Prostate gland (tissue), 2 donors: ENCODE measurements around the gene ZNF732.

ENCODE experiments used
- CTCF ChIP-seq, 4 experiments: fragments of 200-600 bp in 2 of 4; fragments of 450-650 bp in 2 of 4; sonication (generic) in 2 of 4; IDR thresholded peaks; 1 replicate in 3 of 4; 2 replicates in 1 of 4; pipeline ENCODE4 v1.5.1; 2016 to 2019; ENCODE audit warnings: antibody characterized with exemption in 4 of 4, mild to moderate bottlenecking in 2 of 4, moderate library complexity in 2 of 4
- POLR2A ChIP-seq: fragments of 450-650 bp; IDR thresholded peaks from one replicate; pipeline ENCODE4 v1.6.1; 2016; ENCODE audit warnings: antibody characterized with exemption, mild to moderate bottlenecking
- POLR2AphosphoS5 ChIP-seq: sonication (generic); formaldehyde crosslinking; IDR thresholded peaks from one replicate; pipeline ENCODE4 v1.6.1; 2017; ENCODE audit warnings: antibody characterized with exemption

GRCh38 chr4:335515-335914 lies 30.2 kb upstream of the ZNF732 start:
- TF ChIP-seq CTCF (IDR thresholded peaks at IDR 0.05) = no peak
- no peak for TF ChIP-seq POLR2A
- no peak for TF ChIP-seq POLR2AphosphoS5
